Measurements from ENCODE around the gene ARSG.
"Not testable (repeated sequence)": the region's sequence is repeated elsewhere in the genome, so short reads cannot be mapped to it uniquely, and the experiment has no call there.

Gene ARSG

GRCh38 chr17:68306819-68307218, 15.5 kb downstream of the ARSG start:
- Mint-ChIP-seq H3K36me3 (ENCODE audit: low read depth) (peaks cover 2% of the 10 kb centered on the region), H3K4me1 (ENCODE audit: low read depth) (peaks cover 17% of the 10 kb centered on the region), H3K4me3 (no peak overlapping the region), H3K27ac (no peak overlapping the region), H3K9me3 (no peaks in the 10 kb centered on the region), H3K27me3 (ENCODE audit: low read depth) (no peaks in the 10 kb centered on the region)

GRCh38 chr17:68307443-68307842, 16.1 kb downstream of the ARSG start:
- no peak overlapping the region for H3K27ac Mint-ChIP-seq
- no peaks in the 10 kb centered on the region for H3K27me3 Mint-ChIP-seq (ENCODE audit: low read depth)
- peaks cover 18% of the 10 kb centered on the region for H3K4me1 Mint-ChIP-seq (ENCODE audit: low read depth)
- no peak overlapping the region for H3K4me3 Mint-ChIP-seq
- peaks cover 2% of the 10 kb centered on the region for H3K36me3 Mint-ChIP-seq (ENCODE audit: low read depth)
- no peaks in the 10 kb centered on the region for H3K9me3 Mint-ChIP-seq

- H3K27me3 Mint-ChIP-seq (ENCODE audit: low read depth); H3K9me3 Mint-ChIP-seq; H3K36me3 Mint-ChIP-seq (ENCODE audit: low read depth); H3K27ac Mint-ChIP-seq; H3K4me3 Mint-ChIP-seq: not testable (repeated sequence)
- peaks cover 22% of the 10 kb centered on the region for H3K4me1 Mint-ChIP-seq (ENCODE audit: low read depth)
These were observed 17.2 kb downstream of the ARSG start for GRCh38 chr17:68308486-68308885.

GRCh38 chr17:68309066-68309670, 17.9 kb downstream of the ARSG start:
- H3K27ac Mint-ChIP-seq; H3K27me3 Mint-ChIP-seq (ENCODE audit: low read depth); H3K9me3 Mint-ChIP-seq; H3K4me3 Mint-ChIP-seq; H3K36me3 Mint-ChIP-seq (ENCODE audit: low read depth): not testable (repeated sequence)
- H3K4me1 Mint-ChIP-seq (ENCODE audit: low read depth): peaks cover 24% of the 10 kb centered on the region

GRCh38 chr17:68310152-68310551, 18.9 kb downstream of the ARSG start:
- Mint-ChIP-seq H3K4me1 (ENCODE audit: low read depth) (peaks cover 28% of the 10 kb centered on the region), H3K36me3 (ENCODE audit: low read depth) (peaks cover 2% of the 10 kb centered on the region), H3K27me3 (ENCODE audit: low read depth) (no peaks in the 10 kb centered on the region), H3K9me3 (no peaks in the 10 kb centered on the region), H3K4me3 (no peak overlapping the region), H3K27ac (no peak overlapping the region)

GRCh38 chr17:68314916-68315535, 23.7 kb downstream of the ARSG start:
- H3K36me3 Mint-ChIP-seq (ENCODE audit: low read depth): peaks cover 7% of the 10 kb centered on the region
- no peaks in the 10 kb centered on the region for H3K27me3 Mint-ChIP-seq (ENCODE audit: low read depth)
- peaks cover 35% of the 10 kb centered on the region for H3K4me1 Mint-ChIP-seq (ENCODE audit: low read depth)
- no peak overlapping the region for H3K27ac Mint-ChIP-seq
- H3K4me3 Mint-ChIP-seq: no peak overlapping the region
- H3K9me3 Mint-ChIP-seq: no peaks in the 10 kb centered on the region

GRCh38 chr17:68315930-68316329, 24.6 kb downstream of the ARSG start:
- Mint-ChIP-seq H3K9me3 (no peaks in the 10 kb centered on the region), H3K27ac (no peak overlapping the region), H3K4me1 (ENCODE audit: low read depth) (peaks cover 27% of the 10 kb centered on the region), H3K4me3 (no peak overlapping the region), H3K27me3 (ENCODE audit: low read depth) (no peaks in the 10 kb centered on the region), H3K36me3 (ENCODE audit: low read depth) (peaks cover 7% of the 10 kb centered on the region)

GRCh38 chr17:68317458-68317857, 26.2 kb downstream of the ARSG start:
- Mint-ChIP-seq H3K27ac (no peak overlapping the region), H3K4me3 (no peak overlapping the region), H3K36me3 (ENCODE audit: low read depth) (peaks cover 7% of the 10 kb centered on the region), H3K4me1 (ENCODE audit: low read depth) (peaks cover 19% of the 10 kb centered on the region), H3K27me3 (ENCODE audit: low read depth) (no peaks in the 10 kb centered on the region), H3K9me3 (no peaks in the 10 kb centered on the region)

- Mint-ChIP-seq H3K36me3 (ENCODE audit: low read depth) (peaks cover 7% of the 10 kb centered on the region), H3K27ac (no peak overlapping the region), H3K27me3 (ENCODE audit: low read depth) (no peaks in the 10 kb centered on the region), H3K4me3 (no peak overlapping the region), H3K9me3 (no peaks in the 10 kb centered on the region), H3K4me1 (ENCODE audit: low read depth) (peaks cover 16% of the 10 kb centered on the region)
These were observed 27.1 kb downstream of the ARSG start for GRCh38 chr17:68318103-68318991.

GRCh38 chr17:68319410-68320162, 28.3 kb downstream of the ARSG start:
- Mint-ChIP-seq H3K27ac (no peak overlapping the region), H3K4me1 (ENCODE audit: low read depth) (peaks cover 19% of the 10 kb centered on the region), H3K9me3 (no peaks in the 10 kb centered on the region), H3K4me3 (no peak overlapping the region), H3K27me3 (ENCODE audit: low read depth) (no peaks in the 10 kb centered on the region), H3K36me3 (ENCODE audit: low read depth) (peaks cover 7% of the 10 kb centered on the region)

- H3K9me3 Mint-ChIP-seq: no peaks in the 10 kb centered on the region
- H3K27me3 Mint-ChIP-seq (ENCODE audit: low read depth): no peaks in the 10 kb centered on the region
- H3K4me1 Mint-ChIP-seq (ENCODE audit: low read depth): peaks cover 14% of the 10 kb centered on the region
- H3K36me3 Mint-ChIP-seq (ENCODE audit: low read depth): peaks cover 7% of the 10 kb centered on the region
- no peak overlapping the region for H3K27ac Mint-ChIP-seq
- no peak overlapping the region for H3K4me3 Mint-ChIP-seq
These were observed 29.1 kb downstream of the ARSG start for GRCh38 chr17:68320311-68320865.

- H3K27ac Mint-ChIP-seq: no peak overlapping the region
- no peaks in the 10 kb centered on the region for H3K27me3 Mint-ChIP-seq (ENCODE audit: low read depth)
- no peaks in the 10 kb centered on the region for H3K9me3 Mint-ChIP-seq
- H3K4me3 Mint-ChIP-seq: no peak overlapping the region
- H3K36me3 Mint-ChIP-seq (ENCODE audit: low read depth): peaks cover 7% of the 10 kb centered on the region
- peaks cover 12% of the 10 kb centered on the region for H3K4me1 Mint-ChIP-seq (ENCODE audit: low read depth)
These were observed 29.8 kb downstream of the ARSG start for GRCh38 chr17:68320943-68321555.

- H3K36me3 Mint-ChIP-seq (ENCODE audit: low read depth): peaks cover 5% of the 10 kb centered on the region
- H3K9me3 Mint-ChIP-seq: no peaks in the 10 kb centered on the region
- no peak overlapping the region for H3K4me3 Mint-ChIP-seq
- peaks cover 10% of the 10 kb centered on the region for H3K4me1 Mint-ChIP-seq (ENCODE audit: low read depth)
- no peaks in the 10 kb centered on the region for H3K27me3 Mint-ChIP-seq (ENCODE audit: low read depth)
- H3K27ac Mint-ChIP-seq: no peak overlapping the region
These were observed 30.3 kb downstream of the ARSG start for GRCh38 chr17:68321556-68321954.

- H3K36me3 Mint-ChIP-seq (ENCODE audit: low read depth): no peaks in the 10 kb centered on the region
- peaks cover 8% of the 10 kb centered on the region for H3K4me1 Mint-ChIP-seq (ENCODE audit: low read depth)
- no peak overlapping the region for H3K27ac Mint-ChIP-seq
- peaks cover 5% of the 10 kb centered on the region for H3K27me3 Mint-ChIP-seq (ENCODE audit: low read depth)
- H3K4me3 Mint-ChIP-seq: no peak overlapping the region
- H3K9me3 Mint-ChIP-seq: no peaks in the 10 kb centered on the region
These were observed 31.3 kb downstream of the ARSG start for GRCh38 chr17:68322630-68323029.
